GM23338 (cell line): ENCODE measurements around the gene ACSF3. TPM values are rescaled to one million over a fixed set of nuclear protein-coding genes. Genes with fewer than 3 reads are reported as not detected.

Source experiments
- ATAC-seq: fragments of 200-7000 bp; cut with Tn5 transposase; 3 replicates; pipeline ENCODE4 v1.9.1; 2020
- DNase-seq: peaks from one replicate; pipeline ENCODE4 v3.0.0-alpha.2; 2015; ENCODE audit warnings: low spot score
- H2AFZ ChIP-seq: fragments of 200-600 bp; sonication (generic); 2 replicates; pipeline ENCODE4 v1.8.0; 2016; ENCODE audit warnings: antibody characterized with exemption, mild to moderate bottlenecking, moderate library complexity
- H3F3A ChIP-seq: fragments of 200-600 bp; sonication (generic); replicated peaks from 2 replicates; pipeline ENCODE4 v1.8.0; 2017; ENCODE audit warnings: antibody characterized with exemption, mixed run types, low read depth
- H3K27ac ChIP-seq: fragments of 200-600 bp; sonication (generic); 2 replicates; pipeline ENCODE4 v1.6.1; 2016; ENCODE audit warnings: low read depth
- H3K27me3 ChIP-seq: fragments of 200-600 bp; sonication (generic); 2 replicates; pipeline ENCODE4 v1.8.0; 2016; ENCODE audit warnings: mild to moderate bottlenecking, mixed run types, moderate library complexity; ENCODE audit not compliant: insufficient read depth
- H3K36me3 ChIP-seq: fragments of 200-600 bp; sonication (generic); 2 replicates; pipeline ENCODE4 v1.8.0; 2016; ENCODE audit warnings: mild to moderate bottlenecking; ENCODE audit not compliant: insufficient read depth
- H3K4me1 ChIP-seq: fragments of 200-600 bp; sonication (generic); 2 replicates; pipeline ENCODE4 v1.8.0; 2016; ENCODE audit warnings: mild to moderate bottlenecking, moderate library complexity; ENCODE audit not compliant: insufficient read depth
- H3K4me2 ChIP-seq: fragments of 200-600 bp; sonication (generic); 2 replicates; pipeline ENCODE4 v1.7.1; 2017; ENCODE audit warnings: mixed run types
- H3K4me3 ChIP-seq: fragments of 200-600 bp; sonication (generic); 2 replicates; pipeline ENCODE4 v1.6.1; 2016; ENCODE audit warnings: mixed run types
- H3K79me2 ChIP-seq: fragments of 200-600 bp; sonication (generic); replicated peaks from 2 replicates; pipeline ENCODE4 v1.8.0; 2017; ENCODE audit warnings: mild to moderate bottlenecking; ENCODE audit not compliant: insufficient read depth
- H3K9me2 ChIP-seq: fragments of 200-600 bp; sonication (generic); 2 replicates; pipeline ENCODE4 v1.8.0; 2017; ENCODE audit not compliant: insufficient read depth
- H4K20me1 ChIP-seq: fragments of 200-600 bp; sonication (generic); replicated peaks from 2 replicates; pipeline ENCODE4 v1.8.0; 2017; ENCODE audit warnings: mild to moderate bottlenecking; ENCODE audit not compliant: insufficient read depth
- H3K27ac Mint-ChIP-seq: 2 replicates; pipeline ENCODE4 v1.8.0; 2020; ENCODE audit warnings: inconsistent platforms, mild to moderate bottlenecking, moderate library complexity, mixed read lengths
- H3K27me3 Mint-ChIP-seq: 3 replicates; pipeline ENCODE4 v1.8.0; 2022; ENCODE audit warnings: low read depth, mild to moderate bottlenecking, moderate library complexity, mixed read lengths, inconsistent platforms; ENCODE audit not compliant: insufficient read depth, poor library complexity
- H3K36me3 Mint-ChIP-seq: 3 replicates; pipeline ENCODE4 v1.8.0; 2021; ENCODE audit warnings: low read depth, mild to moderate bottlenecking, inconsistent platforms, moderate library complexity, mixed read lengths
- H3K4me1 Mint-ChIP-seq: 3 replicates; pipeline ENCODE4 v1.8.0; 2020; ENCODE audit warnings: mild to moderate bottlenecking, inconsistent platforms, mixed read lengths
- H3K4me3 Mint-ChIP-seq: 3 replicates; pipeline ENCODE4 v1.8.0; 2021; ENCODE audit warnings: moderate library complexity, mild to moderate bottlenecking, inconsistent platforms, mixed read lengths
- H3K9me3 Mint-ChIP-seq: 3 replicates; pipeline ENCODE4 v1.8.0; 2020; ENCODE audit warnings: moderate library complexity, mild to moderate bottlenecking, inconsistent platforms, mixed read lengths
- ETS1 ChIP-seq: IDR thresholded peaks from 2 replicates; pipeline ENCODE4 v1.6.1; 2016; ENCODE audit warnings: antibody characterized with exemption
- EZH2 ChIP-seq: fragments of 200-600 bp; sonication (generic); IDR thresholded peaks from one replicate; pipeline ENCODE4 v1.8.0; 2017; ENCODE audit warnings: antibody characterized with exemption, mild to moderate bottlenecking, low read depth; ENCODE audit not compliant: unreplicated experiment
- JUNB ChIP-seq: IDR thresholded peaks from one replicate; pipeline ENCODE4 v1.6.1; 2016; ENCODE audit warnings: antibody characterized with exemption; ENCODE audit not compliant: unreplicated experiment
- ZNF114 ChIP-seq: fragments of 250-450 bp; sonication (Bioruptor Pico); IDR thresholded peaks from 2 replicates; pipeline ENCODE4 v1.5.0; 2020; ENCODE audit warnings: mild to moderate bottlenecking, moderate library complexity
- polyA plus RNA-seq: library from polyadenylated mRNA; unstranded; fragments of >200 nt; fragmentation: Nextera tagmentation; extraction: Ambion mirVana; gene quantifications from 2 replicates; pipeline ENCODE4 v1.2.1, GENCODE V29; 2016
- total RNA-seq: library from RNA; depleted of rRNA; stranded (reverse); fragments of >200 nt; shearing (Covaris generic); gene quantifications from 2 replicates; pipeline ENCODE4 v1.2.3, GENCODE V29; 2014
- TF ChIP-seq, protein P1 (sequence below): fragments of 250-450 bp; sonication (Bioruptor Pico); IDR thresholded peaks from 2 replicates; pipeline ENCODE4 v1.5.0; 2020; ENCODE audit warnings: mild to moderate bottlenecking, moderate library complexity
- TF ChIP-seq, protein P2 (sequence below): IDR thresholded peaks from one replicate; pipeline ENCODE4 v1.6.1; 2018; ENCODE audit warnings: antibody characterized with exemption; ENCODE audit not compliant: unreplicated experiment

Gene ACSF3
- total and polyA plus RNA-seq, 2 experiments from 2014 or later: 12.8 to 23.1 TPM

DNA sequence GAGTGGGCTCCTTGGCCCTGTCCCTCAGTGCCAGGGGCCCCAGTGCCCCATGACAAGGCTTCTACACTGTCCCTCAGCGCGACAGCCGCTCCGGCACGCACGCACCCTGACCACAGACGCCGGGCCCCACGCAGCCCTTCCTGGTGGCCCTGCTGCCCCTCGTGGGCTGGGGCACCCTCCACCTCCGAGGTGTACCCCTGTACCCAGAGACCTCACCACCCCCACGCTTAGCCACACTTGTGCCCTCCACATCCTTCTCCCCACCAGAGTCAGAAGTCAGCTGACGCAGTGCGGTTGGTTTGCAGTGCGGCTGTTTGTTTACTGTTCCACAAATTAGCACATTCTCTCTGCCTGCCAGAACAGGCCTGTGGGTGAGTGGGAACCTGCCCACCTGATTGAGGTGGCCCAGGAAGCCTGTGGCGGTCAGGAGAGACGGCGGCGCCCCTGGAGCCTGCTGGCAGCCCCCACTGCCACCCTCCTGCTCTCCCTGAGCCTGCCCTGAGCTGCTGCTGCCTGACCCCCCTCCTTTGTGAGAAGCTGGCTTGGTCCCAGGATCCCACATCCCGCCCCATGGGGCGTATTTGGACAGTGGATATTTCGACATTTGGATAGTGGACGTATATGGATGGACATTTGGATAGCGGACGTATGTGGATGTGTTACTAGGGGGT, 39.9 kb downstream of the ACSF3 start (continued):
- TF ChIP-seq, protein P1, sequence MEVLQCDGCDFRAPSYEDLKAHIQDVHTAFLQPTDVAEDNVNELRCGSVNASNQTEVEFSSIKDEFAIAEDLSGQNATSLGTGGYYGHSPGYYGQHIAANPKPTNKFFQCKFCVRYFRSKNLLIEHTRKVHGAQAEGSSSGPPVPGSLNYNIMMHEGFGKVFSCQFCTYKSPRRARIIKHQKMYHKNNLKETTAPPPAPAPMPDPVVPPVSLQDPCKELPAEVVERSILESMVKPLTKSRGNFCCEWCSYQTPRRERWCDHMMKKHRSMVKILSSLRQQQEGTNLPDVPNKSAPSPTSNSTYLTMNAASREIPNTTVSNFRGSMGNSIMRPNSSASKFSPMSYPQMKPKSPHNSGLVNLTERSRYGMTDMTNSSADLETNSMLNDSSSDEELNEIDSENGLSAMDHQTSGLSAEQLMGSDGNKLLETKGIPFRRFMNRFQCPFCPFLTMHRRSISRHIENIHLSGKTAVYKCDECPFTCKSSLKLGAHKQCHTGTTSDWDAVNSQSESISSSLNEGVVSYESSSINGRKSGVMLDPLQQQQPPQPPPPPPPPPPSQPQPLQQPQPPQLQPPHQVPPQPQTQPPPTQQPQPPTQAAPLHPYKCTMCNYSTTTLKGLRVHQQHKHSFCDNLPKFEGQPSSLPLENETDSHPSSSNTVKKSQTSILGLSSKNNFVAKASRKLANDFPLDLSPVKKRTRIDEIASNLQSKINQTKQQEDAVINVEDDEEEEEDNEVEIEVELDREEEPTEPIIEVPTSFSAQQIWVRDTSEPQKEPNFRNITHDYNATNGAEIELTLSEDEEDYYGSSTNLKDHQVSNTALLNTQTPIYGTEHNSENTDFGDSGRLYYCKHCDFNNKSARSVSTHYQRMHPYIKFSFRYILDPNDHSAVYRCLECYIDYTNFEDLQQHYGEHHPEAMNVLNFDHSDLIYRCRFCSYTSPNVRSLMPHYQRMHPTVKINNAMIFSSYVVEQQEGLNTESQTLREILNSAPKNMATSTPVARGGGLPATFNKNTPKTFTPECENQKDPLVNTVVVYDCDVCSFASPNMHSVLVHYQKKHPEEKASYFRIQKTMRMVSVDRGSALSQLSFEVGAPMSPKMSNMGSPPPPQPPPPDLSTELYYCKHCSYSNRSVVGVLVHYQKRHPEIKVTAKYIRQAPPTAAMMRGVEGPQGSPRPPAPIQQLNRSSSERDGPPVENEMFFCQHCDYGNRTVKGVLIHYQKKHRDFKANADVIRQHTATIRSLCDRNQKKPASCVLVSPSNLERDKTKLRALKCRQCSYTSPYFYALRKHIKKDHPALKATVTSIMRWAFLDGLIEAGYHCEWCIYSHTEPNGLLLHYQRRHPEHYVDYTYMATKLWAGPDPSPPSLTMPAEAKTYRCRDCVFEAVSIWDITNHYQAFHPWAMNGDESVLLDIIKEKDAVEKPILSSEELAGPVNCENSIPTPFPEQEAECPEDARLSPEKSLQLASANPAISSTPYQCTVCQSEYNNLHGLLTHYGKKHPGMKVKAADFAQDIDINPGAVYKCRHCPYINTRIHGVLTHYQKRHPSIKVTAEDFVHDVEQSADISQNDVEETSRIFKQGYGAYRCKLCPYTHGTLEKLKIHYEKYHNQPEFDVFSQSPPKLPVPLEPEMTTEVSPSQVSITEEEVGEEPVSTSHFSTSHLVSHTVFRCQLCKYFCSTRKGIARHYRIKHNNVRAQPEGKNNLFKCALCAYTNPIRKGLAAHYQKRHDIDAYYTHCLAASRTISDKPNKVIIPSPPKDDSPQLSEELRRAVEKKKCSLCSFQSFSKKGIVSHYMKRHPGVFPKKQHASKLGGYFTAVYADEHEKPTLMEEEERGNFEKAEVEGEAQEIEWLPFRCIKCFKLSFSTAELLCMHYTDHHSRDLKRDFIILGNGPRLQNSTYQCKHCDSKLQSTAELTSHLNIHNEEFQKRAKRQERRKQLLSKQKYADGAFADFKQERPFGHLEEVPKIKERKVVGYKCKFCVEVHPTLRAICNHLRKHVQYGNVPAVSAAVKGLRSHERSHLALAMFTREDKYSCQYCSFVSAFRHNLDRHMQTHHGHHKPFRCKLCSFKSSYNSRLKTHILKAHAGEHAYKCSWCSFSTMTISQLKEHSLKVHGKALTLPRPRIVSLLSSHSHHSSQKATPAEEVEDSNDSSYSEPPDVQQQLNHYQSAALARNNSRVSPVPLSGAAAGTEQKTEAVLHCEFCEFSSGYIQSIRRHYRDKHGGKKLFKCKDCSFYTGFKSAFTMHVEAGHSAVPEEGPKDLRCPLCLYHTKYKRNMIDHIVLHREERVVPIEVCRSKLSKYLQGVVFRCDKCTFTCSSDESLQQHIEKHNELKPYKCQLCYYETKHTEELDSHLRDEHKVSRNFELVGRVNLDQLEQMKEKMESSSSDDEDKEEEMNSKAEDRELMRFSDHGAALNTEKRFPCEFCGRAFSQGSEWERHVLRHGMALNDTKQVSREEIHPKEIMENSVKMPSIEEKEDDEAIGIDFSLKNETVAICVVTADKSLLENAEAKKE (CRISPR knock-in tag): no peak

GRCh38 chr16:89134269-89134668, 40.6 kb downstream of the ACSF3 start:
- no peak for ATAC-seq
- H3F3A ChIP-seq: no peaks in the 10 kb centered on the region
- no peak overlapping the region for H3K4me3 ChIP-seq
- no peaks in the 10 kb centered on the region for H3K36me3 ChIP-seq
- Mint-ChIP-seq H3K27ac (peak overlapping the region; percentile 39; the same call in 1 of the 2 replicates), H3K4me3 (no peak overlapping the region), H3K9me3 (peaks cover 2% of the 10 kb centered on the region; the same call in 1 of the 3 replicates), H3K27me3 (peaks cover 6% of the 10 kb centered on the region), H3K36me3 (peaks cover 32% of the 10 kb centered on the region), H3K4me1 (peaks cover 8% of the 10 kb centered on the region; the same call in 2 of the 3 replicates)
- H3K27me3 ChIP-seq: no peaks in the 10 kb centered on the region
- 0 out of 2 replicates have a peak, but pooled peaks cover 4% of the 10 kb centered on the region for H3K79me2 ChIP-seq
- no peak overlapping the region for H2AFZ ChIP-seq
- H3K4me1 ChIP-seq: no peaks in the 10 kb centered on the region
- no peak for DNase-seq
- no peak overlapping the region for H3K4me2 ChIP-seq
- H4K20me1 ChIP-seq: no peaks in the 10 kb centered on the region
- no peak overlapping the region for H3K27ac ChIP-seq
- no peaks in the 10 kb centered on the region for H3K9me2 ChIP-seq
- TF ChIP-seq EZH2 (no peak), ZNF114 (no peak), JUNB (no peak), ETS1 (no peak)
- TF ChIP-seq, protein P2, sequence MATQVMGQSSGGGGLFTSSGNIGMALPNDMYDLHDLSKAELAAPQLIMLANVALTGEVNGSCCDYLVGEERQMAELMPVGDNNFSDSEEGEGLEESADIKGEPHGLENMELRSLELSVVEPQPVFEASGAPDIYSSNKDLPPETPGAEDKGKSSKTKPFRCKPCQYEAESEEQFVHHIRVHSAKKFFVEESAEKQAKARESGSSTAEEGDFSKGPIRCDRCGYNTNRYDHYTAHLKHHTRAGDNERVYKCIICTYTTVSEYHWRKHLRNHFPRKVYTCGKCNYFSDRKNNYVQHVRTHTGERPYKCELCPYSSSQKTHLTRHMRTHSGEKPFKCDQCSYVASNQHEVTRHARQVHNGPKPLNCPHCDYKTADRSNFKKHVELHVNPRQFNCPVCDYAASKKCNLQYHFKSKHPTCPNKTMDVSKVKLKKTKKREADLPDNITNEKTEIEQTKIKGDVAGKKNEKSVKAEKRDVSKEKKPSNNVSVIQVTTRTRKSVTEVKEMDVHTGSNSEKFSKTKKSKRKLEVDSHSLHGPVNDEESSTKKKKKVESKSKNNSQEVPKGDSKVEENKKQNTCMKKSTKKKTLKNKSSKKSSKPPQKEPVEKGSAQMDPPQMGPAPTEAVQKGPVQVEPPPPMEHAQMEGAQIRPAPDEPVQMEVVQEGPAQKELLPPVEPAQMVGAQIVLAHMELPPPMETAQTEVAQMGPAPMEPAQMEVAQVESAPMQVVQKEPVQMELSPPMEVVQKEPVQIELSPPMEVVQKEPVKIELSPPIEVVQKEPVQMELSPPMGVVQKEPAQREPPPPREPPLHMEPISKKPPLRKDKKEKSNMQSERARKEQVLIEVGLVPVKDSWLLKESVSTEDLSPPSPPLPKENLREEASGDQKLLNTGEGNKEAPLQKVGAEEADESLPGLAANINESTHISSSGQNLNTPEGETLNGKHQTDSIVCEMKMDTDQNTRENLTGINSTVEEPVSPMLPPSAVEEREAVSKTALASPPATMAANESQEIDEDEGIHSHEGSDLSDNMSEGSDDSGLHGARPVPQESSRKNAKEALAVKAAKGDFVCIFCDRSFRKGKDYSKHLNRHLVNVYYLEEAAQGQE: no peak
